ENCODE measurements around the gene ERCC4.

GRCh38 chr16:13997933-13998332 is 78.0 kb downstream of the ERCC4 start:
- TF ChIP-seq CTCF (IDR thresholded peaks at IDR 0.05) = no peak
- no peak for TF ChIP-seq POLR2AphosphoS5 (IDR thresholded peaks at IDR 0.05; ENCODE audit: low read depth, low read length)
- no peak for TF ChIP-seq TCF7L2 (IDR thresholded peaks at IDR 0.05; ENCODE audit: low read depth, low read length)

Measured in Panc1 (cell line).